GM18870 (cell line): ENCODE data around the gene PDCD1.

Source experiments
- ATAC-seq: cut with Tn5 transposase; IDR thresholded peaks from one replicate; pipeline ENCODE4 v1.9.1; 2021; ENCODE audit warnings: moderate library complexity; ENCODE audit not compliant: unreplicated experiment

Gene PDCD1

GRCh38 chr2:241852981-241853631, 5.6 kb downstream of the PDCD1 start:
- ATAC-seq: no peak

- no peak for ATAC-seq
Observed at GRCh38 chr2:241852116-241852980, 6.3 kb downstream of the PDCD1 start.

- ATAC-seq: no peak
Observed at GRCh38 chr2:241851325-241852115, 7.2 kb downstream of the PDCD1 start.

GRCh38 chr2:241850544-241851324, 8.0 kb downstream of the PDCD1 start:
- no peak for ATAC-seq

GRCh38 chr2:241849616-241850543, 8.8 kb downstream of the PDCD1 start:
- no peak for ATAC-seq

GRCh38 chr2:241848761-241849615, 9.7 kb downstream of the PDCD1 start:
- no peak for ATAC-seq

GRCh38 chr2:241846406-241846805, 12.3 kb downstream of the PDCD1 start:
- no peak for ATAC-seq

- no peak for ATAC-seq
Observed at GRCh38 chr2:241844831-241845578, 13.7 kb downstream of the PDCD1 start.

- ATAC-seq: no peak
Observed at GRCh38 chr2:241844066-241844728, 14.5 kb downstream of the PDCD1 start.

- ATAC-seq: no peak
Observed at GRCh38 chr2:241843321-241844065, 15.2 kb downstream of the PDCD1 start.

GRCh38 chr2:241842620-241843211, 16.0 kb downstream of the PDCD1 start:
- ATAC-seq: no peak

GRCh38 chr2:241842067-241842415, 16.7 kb downstream of the PDCD1 start:
- ATAC-seq: no peak

GRCh38 chr2:241841181-241842066, 17.3 kb downstream of the PDCD1 start:
- no peak for ATAC-seq

- no peak for ATAC-seq
Observed at GRCh38 chr2:241837197-241837965, 21.3 kb downstream of the PDCD1 start.

- ATAC-seq: no peak
Observed at GRCh38 chr2:241836292-241836691, 22.4 kb downstream of the PDCD1 start.
